ENCODE measurements around the gene RERE. TPM values are rescaled to one million over a fixed set of nuclear protein-coding genes. Genes with fewer than 3 reads are reported as not detected.

Gene RERE
- polyA plus RNA-seq, 1 of the 3 experiments (the other 2 are of a cell fraction) = 8.1 TPM

GRCh38 chr1:8325771-8326170 lies 491.7 kb downstream of the RERE start (continued):
- TF ChIP-seq FOSL2 (IDR thresholded peaks at IDR 0.05; ENCODE audit: borderline replicate concordance, low read depth) (no peak), IRF3 (IDR thresholded peaks at IDR 0.05; ENCODE audit: low read depth, low read length) (no peak)

- CTCF ChIA-PET = interaction anchor here (0.6 to 4.9 kb wide), 5 partner anchors 9 to 349 kb away, joined by 3 to 25 read pairs (median 4); no protein-coding TSS in a partner anchor
- Histone ChIP-seq H4K20me1 (ENCODE audit: insufficient read depth) (no peaks in the 10 kb centered on the region), H3K4me2 (no peak overlapping the region), H3K4me3 (ENCODE audit: low read depth in 2 of 2, low read length in 1 of 2) (no peak overlapping the region), H2AFZ (ENCODE audit: low read depth) (no peak overlapping the region), H3K9me2 (no peaks in the 10 kb centered on the region), H3K36me3 (replicated peaks in 1 of 2; ENCODE audit: control insufficient read depth in 1 of 2, insufficient read depth in 2 of 2, low read length in 1 of 2) (peaks cover 0 to 2% of the 10 kb centered on the region in 2 experiments), H3K9me3 (no peaks in the 10 kb centered on the region), H3K9ac (no peak overlapping the region), H3F3A (replicated peaks; ENCODE audit: insufficient read depth) (no peaks in the 10 kb centered on the region), H3K79me2 (ENCODE audit: insufficient read depth) (no peaks in the 10 kb centered on the region), H3K4me1 (ENCODE audit: control insufficient read depth in 1 of 2, insufficient read depth in 2 of 2, low read depth in 1 of 2, low read length in 1 of 2) (peaks cover 0 to 4% of the 10 kb centered on the region in 2 experiments; a peak in 1 of 4 replicates), H3K27ac (ENCODE audit: low read depth in 2 of 2, low read length in 1 of 2) (no peak overlapping the region), H3K27me3 (ENCODE audit: insufficient read depth) (no peaks in the 10 kb centered on the region)
- no peak for TF ChIP-seq POLR2AphosphoS5 (IDR thresholded peaks at IDR 0.05; ENCODE audit: low read depth, low read length)
- no peak for TF ChIP-seq TCF12 (IDR thresholded peaks at IDR 0.05)
- no peak for TF ChIP-seq EZH2phosphoT487 (IDR thresholded peaks at IDR 0.05; ENCODE audit: borderline replicate concordance, low read depth)
- no peak for TF ChIP-seq FOSL2 (IDR thresholded peaks at IDR 0.05; ENCODE audit: borderline replicate concordance, low read depth)
- TF ChIP-seq MAX (IDR thresholded peaks at IDR 0.05; ENCODE audit: low read depth) = no peak
- no peak for TF ChIP-seq TEAD4 (IDR thresholded peaks at IDR 0.05; ENCODE audit: borderline replicate concordance, insufficient read depth)
- TF ChIP-seq GABPA (IDR thresholded peaks at IDR 0.05; ENCODE audit: low read depth) = no peak
- POLR2A ChIA-PET = no interaction called here
- 95% methylated on average over 23 of the region's 32 CpGs for WGBS (ENCODE audit: low lambda C conversion rate)
- DNase-seq = no peak
Measured at GRCh38 chr1:8324176-8324810, 493.1 kb downstream of the RERE start.

- H3K9ac ChIP-seq = no peak overlapping the region
- H3K9me2 ChIP-seq = no peaks in the 10 kb centered on the region
- H3K4me2 ChIP-seq = no peak overlapping the region
- TF ChIP-seq SMC3 (IDR thresholded peaks at IDR 0.05; ENCODE audit: low read depth, low read length) = no peak
- no peak for TF ChIP-seq ELF1 (IDR thresholded peaks at IDR 0.05)
- TF ChIP-seq TCF12 (IDR thresholded peaks at IDR 0.05) = no peak
- no peak for TF ChIP-seq RAD21 (IDR thresholded peaks at IDR 0.05; ENCODE audit: low read length)
- TF ChIP-seq GATA2 (CRISPR knock-in tag; IDR thresholded peaks at IDR 0.05) = no peak
- TF ChIP-seq MXI1 (IDR thresholded peaks at IDR 0.05; ENCODE audit: low read depth, low read length) = no peak
- no peak for TF ChIP-seq RFX5 (IDR thresholded peaks at IDR 0.05; ENCODE audit: low read length)
- TF ChIP-seq NRF1 (IDR thresholded peaks at IDR 0.05; ENCODE audit: low read depth, low read length) = no peak
- no peak for TF ChIP-seq RCOR1 (IDR thresholded peaks at IDR 0.05; ENCODE audit: low read length)
- DNase-seq = no peak
- H2AFZ ChIP-seq (ENCODE audit: low read depth) = no peak overlapping the region
- H3K4me1 ChIP-seq (ENCODE audit: control insufficient read depth in 1 of 2, insufficient read depth in 2 of 2, low read depth in 1 of 2, low read length in 1 of 2) = no peaks in the 10 kb centered on the region; a peak in 1 of 4 replicates
- 83% methylated on average over 7 of the region's 11 CpGs for WGBS (ENCODE audit: low lambda C conversion rate)
- H3K9me3 ChIP-seq = no peaks in the 10 kb centered on the region
- H4K20me1 ChIP-seq (ENCODE audit: insufficient read depth) = no peaks in the 10 kb centered on the region
- H3K79me2 ChIP-seq (ENCODE audit: insufficient read depth) = no peaks in the 10 kb centered on the region
- CTCF ChIA-PET = interaction anchor here (0.6 to 4.9 kb wide), 5 partner anchors 9 to 348 kb away, joined by 3 to 25 read pairs (median 4); no protein-coding TSS in a partner anchor
- no peaks in the 10 kb centered on the region for H3K27me3 ChIP-seq (ENCODE audit: insufficient read depth)
- peaks cover 0 to 2% of the 10 kb centered on the region in 2 experiments for H3K36me3 ChIP-seq (replicated peaks in 1 of 2; ENCODE audit: control insufficient read depth in 1 of 2, insufficient read depth in 2 of 2, low read length in 1 of 2)
- H3K4me3 ChIP-seq (ENCODE audit: low read depth in 2 of 2, low read length in 1 of 2) = no peak overlapping the region
- no peak overlapping the region for H3K27ac ChIP-seq (ENCODE audit: low read depth in 2 of 2, low read length in 1 of 2)
- POLR2A ChIA-PET = no interaction called here
- H3F3A ChIP-seq (replicated peaks; ENCODE audit: insufficient read depth) = no peaks in the 10 kb centered on the region
Measured at GRCh38 chr1:8323706-8324105, 493.7 kb downstream of the RERE start.

All from SK-N-SH (cell line).